HCT116 (cell line): ENCODE results near the gene NPDC1. TPM values are rescaled to one million over a fixed set of nuclear protein-coding genes. Genes with fewer than 3 reads are reported as not detected.

Source experiments
- ATAC-seq: fragments of 200-7000 bp; cut with Tn5 transposase; 2 replicates; pipeline ENCODE4 v1.9.1; 2020; ENCODE audit warnings: mild to moderate bottlenecking, moderate library complexity
- BruUV-seq: library from RNA; stranded (reverse); fragments of 400-500 nt; replicated peaks from 2 replicates; lab custom pipeline; 2021; lab: Mats Ljungman, UMichigan
- CTCF ChIA-PET: fragments of 300-600 bp; sonication (Branson Sonifier 250); formaldehyde crosslinking; loops from one replicate; lab custom pipeline; 2021; ENCODE audit warnings: antibody characterized with exemption; lab: Charles Lee
- POLR2A ChIA-PET: fragments of 300-600, 350-600 bp; sonication (Branson Sonifier 250); formaldehyde crosslinking; loops from one replicate; lab custom pipeline; 2021; ENCODE audit warnings: antibody characterized with exemption; lab: Charles Lee
- RAD21 ChIA-PET, 2 experiments: fragments of 300-600 bp; sonication (Branson Sonifier 250); formaldehyde crosslinking; loops; one replicate each; lab custom pipeline; 2023; ENCODE audit warnings: low total read pairs in 2 of 2; ENCODE audit not compliant: uncharacterized antibody in 2 of 2, unreplicated experiment in 2 of 2, low non-redundant PET in 1 of 2; lab: Charles Lee
- DNase-seq: peaks from one replicate; pipeline ENCODE4 v3.0.0-alpha.2; 2010; ENCODE audit warnings: low read depth, low spot score
- H2AFZ ChIP-seq: fragments of 200-600 bp; shearing (Covaris generic), sonication (generic); 2 replicates; pipeline ENCODE4 v1.6.1; 2017; ENCODE audit warnings: low read depth, mixed run types, mixed read lengths, antibody characterized with exemption, low read length; ENCODE audit not compliant: poor library complexity, severe bottlenecking
- H3K27ac ChIP-seq: 2 replicates; pipeline ENCODE4 v1.5.1; 2012; ENCODE audit warnings: low read depth, low read length
- H3K27me3 ChIP-seq: fragments of 200-600 bp; sonication (generic); 2 replicates; pipeline ENCODE4 v1.6.1; 2016; ENCODE audit warnings: mixed run types, low read length, mixed read lengths; ENCODE audit not compliant: insufficient read depth
- H3K36me3 ChIP-seq, 2 experiments: fragments of 200-500 bp in 1 of 2; fragments of 200-600 bp in 1 of 2; sonication (Bioruptor generic) in 1 of 2; sonication (generic) in 1 of 2; 2 replicates each; pipeline versions ENCODE4 v1.5.1 to v1.6.1; 2014 to 2016; ENCODE audit warnings: low read length in 2 of 2, inconsistent platforms in 1 of 2, mixed read lengths in 1 of 2, mixed run types in 1 of 2; ENCODE audit not compliant: insufficient read depth in 2 of 2, control insufficient read depth in 1 of 2
- H3K4me1 ChIP-seq, 2 experiments: fragments of 200-600 bp in 1 of 2; sonication (generic) in 1 of 2; 2 replicates each; pipeline versions ENCODE4 v1.5.1 to v1.6.1; 2012 to 2017; ENCODE audit warnings: low read length in 2 of 2, inconsistent platforms in 1 of 2, mild to moderate bottlenecking in 1 of 2, mixed read lengths in 1 of 2, mixed run types in 1 of 2, moderate library complexity in 1 of 2; ENCODE audit not compliant: insufficient read depth in 2 of 2, control insufficient read depth in 1 of 2
- H3K4me2 ChIP-seq: fragments of 200-600 bp; sonication (generic); 2 replicates; pipeline ENCODE4 v1.6.1; 2017; ENCODE audit warnings: mixed run types, low read length, mixed read lengths
- H3K4me3 ChIP-seq, 2 experiments: fragments of 200-600 bp in 1 of 2; sonication (generic) in 1 of 2; replicated peaks in 1 of 2; 2 replicates each; pipeline ENCODE4 v1.5.1; 2011 to 2016; ENCODE audit warnings: low read length in 2 of 2, control low read depth in 1 of 2, low read depth in 1 of 2, mild to moderate bottlenecking in 1 of 2, mixed read lengths in 1 of 2, mixed run types in 1 of 2
- H3K79me2 ChIP-seq: fragments of 200-600 bp; sonication (generic); 2 replicates; pipeline ENCODE4 v1.6.1; 2017; ENCODE audit warnings: mild to moderate bottlenecking, mixed run types, low read length, moderate library complexity, mixed read lengths; ENCODE audit not compliant: insufficient read depth
- H3K9ac ChIP-seq: fragments of 200-600 bp; sonication (generic); 2 replicates; pipeline ENCODE4 v1.6.1; 2016; ENCODE audit warnings: low read length, mixed read lengths
- H3K9me2 ChIP-seq: fragments of 200-600 bp; sonication (generic), shearing (Covaris generic); 2 replicates; pipeline ENCODE4 v1.6.1; 2017; ENCODE audit warnings: mixed run types, mild to moderate bottlenecking, moderate library complexity; ENCODE audit not compliant: insufficient read depth
- H3K9me3 ChIP-seq, 2 experiments: fragments of 200-500 bp in 1 of 2; fragments of 200-600 bp in 1 of 2; sonication (Bioruptor generic) in 1 of 2; sonication (generic) in 1 of 2; 2 replicates each; pipeline ENCODE4 v1.6.1; 2014 to 2017; ENCODE audit warnings: low read length in 2 of 2, mixed read lengths in 2 of 2, inconsistent platforms in 1 of 2, low read depth in 1 of 2, mild to moderate bottlenecking in 1 of 2, mixed run types in 1 of 2, moderate library complexity in 1 of 2; ENCODE audit not compliant: control insufficient read depth in 1 of 2, insufficient read depth in 1 of 2
- H4K20me1 ChIP-seq: fragments of 200-600 bp; sonication (generic), shearing (Covaris generic); 2 replicates; pipeline ENCODE4 v1.6.1; 2017; ENCODE audit warnings: mixed run types, mild to moderate bottlenecking, moderate library complexity; ENCODE audit not compliant: insufficient read depth
- EGR1 ChIP-seq: IDR thresholded peaks from 2 replicates; pipeline ENCODE4 v1.6.1; 2012; ENCODE audit warnings: low read depth
- EZH2 ChIP-seq: fragments of 200-600 bp; sonication (generic); IDR thresholded peaks from 2 replicates; pipeline ENCODE4 v1.6.1; 2017; ENCODE audit warnings: antibody characterized with exemption, mixed run types
- EZH2phosphoT487 ChIP-seq: fragments of 200-600 bp; IDR thresholded peaks from 2 replicates; pipeline ENCODE4 v1.6.1; 2018; ENCODE audit warnings: antibody characterized with exemption, borderline replicate concordance
- JUND ChIP-seq: IDR thresholded peaks from 2 replicates; pipeline ENCODE4 v1.6.1; 2012
- POLR2AphosphoS5 ChIP-seq: IDR thresholded peaks from 2 replicates; pipeline ENCODE4 v1.6.1; 2011; ENCODE audit warnings: mild to moderate bottlenecking, low read depth, low read length, moderate library complexity
- RAD21 ChIP-seq: IDR thresholded peaks from 2 replicates; pipeline ENCODE4 v1.6.1; 2012; ENCODE audit warnings: low read depth, mild to moderate bottlenecking
- SIN3A ChIP-seq: IDR thresholded peaks from 2 replicates; pipeline ENCODE4 v1.6.1; 2012; ENCODE audit warnings: low read depth
- TCF7L2 ChIP-seq: IDR thresholded peaks from 2 replicates; pipeline ENCODE4 v1.7.0; 2011; ENCODE audit warnings: borderline replicate concordance, inconsistent platforms; ENCODE audit not compliant: insufficient read depth, insufficient read length; ENCODE audit errors: extremely low read depth
- ZFX ChIP-seq: fragments of 450-650 bp; IDR thresholded peaks from 2 replicates; pipeline ENCODE4 v1.6.1; 2017
- intact Hi-C: fragments of 100-400 bp; cut with micrococcal nuclease; formaldehyde crosslinking; loops from 2 replicates; pipeline ENCODE4 v1.10.0; 2022
- total RNA-seq: library from RNA; stranded (reverse); gene quantifications from one replicate; pipeline ENCODE4 v1.2.1, GENCODE V29; 2021; ENCODE audit not compliant: unreplicated experiment
- TF ChIP-seq, protein P1 (sequence below): IDR thresholded peaks from 2 replicates; pipeline ENCODE4 v1.6.1; 2011; ENCODE audit warnings: mild to moderate bottlenecking, low read length, moderate library complexity; ENCODE audit not compliant: insufficient replicate concordance; ENCODE audit errors: extremely low read depth
- TF ChIP-seq, protein P2 (sequence below): IDR thresholded peaks from 2 replicates; pipeline ENCODE4 v1.6.1; 2012

The NPDC1 gene
- total RNA-seq, 1 experiment from 2014 or later, result 98.8 TPM

DNA sequence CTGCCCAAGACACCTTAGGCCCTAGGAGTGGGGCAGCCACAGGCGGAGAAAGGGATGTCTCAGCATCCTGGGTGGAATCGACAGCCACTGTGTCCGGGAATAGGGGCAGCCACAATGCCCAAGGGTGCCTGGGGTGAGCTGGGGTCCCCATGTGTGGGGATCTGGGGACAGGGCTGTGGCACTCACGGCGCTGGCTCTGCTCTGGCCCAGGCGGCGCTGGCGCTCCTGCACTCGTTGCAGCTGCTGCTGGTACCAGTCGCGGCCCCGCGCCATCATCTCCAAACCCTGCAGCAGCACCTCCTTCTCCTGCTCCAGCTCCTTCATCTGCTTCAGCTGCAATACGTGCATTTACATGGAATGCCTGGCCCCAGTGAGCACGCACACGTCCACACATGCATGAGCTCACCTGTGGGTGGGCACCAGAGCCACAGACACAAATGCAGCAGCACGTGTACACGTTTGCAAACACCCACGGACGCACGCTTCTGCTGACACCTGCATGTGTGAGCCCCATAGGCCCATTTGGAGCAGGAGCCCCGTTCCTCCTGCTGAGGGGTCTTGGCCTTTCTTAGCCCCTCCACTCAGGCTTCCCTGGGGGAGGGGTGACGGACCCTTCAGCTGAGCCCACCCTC, 19.5 kb upstream of the NPDC1 start:
- Histone ChIP-seq H3K9me2 (no peaks in the 10 kb centered on the region), H3K9me3 (no peaks in the 10 kb centered on the region), H3K9ac (no peak overlapping the region), H3K36me3 (peaks cover 2 to 8% of the 10 kb centered on the region in 2 experiments; a peak in 1 of 4 replicates), H3K27ac (no peak overlapping the region; the same call in 1 of the 2 replicates), H4K20me1 (no peaks in the 10 kb centered on the region; the same call in 1 of the 2 replicates), H3K4me2 (no peak overlapping the region), H2AFZ (no peak overlapping the region), H3K27me3 (no peaks in the 10 kb centered on the region), H3K79me2 (peaks cover 44% of the 10 kb centered on the region), H3K4me3 (no peak overlapping the region), H3K4me1 (peaks cover 13 to 30% of the 10 kb centered on the region in 2 experiments)
- no peak for DNase-seq
- ChIA-PET RAD21 (no interaction called here), CTCF (interaction anchor here (1.1 to 3.8 kb wide), 3 partner anchors 18 to 116 kb away, joined by 3 to 57 read pairs (median 3); partner anchors contain the start of genes MAN1B1 and NPDC1), POLR2A (no interaction called here)
- BruUV-seq, result no TSS peak
- no peak for TF ChIP-seq RAD21
- TF ChIP-seq EGR1, result no peak
- no peak for TF ChIP-seq ZFX
- TF ChIP-seq SIN3A, result no peak
- TF ChIP-seq, protein P1, sequence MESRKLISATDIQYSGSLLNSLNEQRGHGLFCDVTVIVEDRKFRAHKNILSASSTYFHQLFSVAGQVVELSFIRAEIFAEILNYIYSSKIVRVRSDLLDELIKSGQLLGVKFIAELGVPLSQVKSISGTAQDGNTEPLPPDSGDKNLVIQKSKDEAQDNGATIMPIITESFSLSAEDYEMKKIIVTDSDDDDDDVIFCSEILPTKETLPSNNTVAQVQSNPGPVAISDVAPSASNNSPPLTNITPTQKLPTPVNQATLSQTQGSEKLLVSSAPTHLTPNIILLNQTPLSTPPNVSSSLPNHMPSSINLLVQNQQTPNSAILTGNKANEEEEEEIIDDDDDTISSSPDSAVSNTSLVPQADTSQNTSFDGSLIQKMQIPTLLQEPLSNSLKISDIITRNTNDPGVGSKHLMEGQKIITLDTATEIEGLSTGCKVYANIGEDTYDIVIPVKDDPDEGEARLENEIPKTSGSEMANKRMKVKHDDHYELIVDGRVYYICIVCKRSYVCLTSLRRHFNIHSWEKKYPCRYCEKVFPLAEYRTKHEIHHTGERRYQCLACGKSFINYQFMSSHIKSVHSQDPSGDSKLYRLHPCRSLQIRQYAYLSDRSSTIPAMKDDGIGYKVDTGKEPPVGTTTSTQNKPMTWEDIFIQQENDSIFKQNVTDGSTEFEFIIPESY, result no peak
- TF ChIP-seq TCF7L2, result no peak
- TF ChIP-seq, protein P2, sequence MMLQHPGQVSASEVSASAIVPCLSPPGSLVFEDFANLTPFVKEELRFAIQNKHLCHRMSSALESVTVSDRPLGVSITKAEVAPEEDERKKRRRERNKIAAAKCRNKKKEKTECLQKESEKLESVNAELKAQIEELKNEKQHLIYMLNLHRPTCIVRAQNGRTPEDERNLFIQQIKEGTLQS, result no peak
- TF ChIP-seq POLR2AphosphoS5, result no peak
- no peak for TF ChIP-seq JUND
- no peak for TF ChIP-seq EZH2phosphoT487
- no peak for TF ChIP-seq EZH2
- intact Hi-C loops, result no loop called here
- ATAC-seq, result no peak
